HL-60 (cell line): Measurements from ENCODE around the gene EXOC4.

Source experiments
- POLR2AphosphoS5 ChIP-seq: IDR thresholded peaks from 2 replicates; pipeline ENCODE4 v1.6.1; 2012; ENCODE audit warnings: low read depth
- SPI1 ChIP-seq: IDR thresholded peaks from 2 replicates; pipeline ENCODE4 v1.6.1; 2012; ENCODE audit warnings: low read depth, mild to moderate bottlenecking, borderline replicate concordance
- TF ChIP-seq, protein P1 (sequence below): IDR thresholded peaks from one replicate; pipeline ENCODE4 v1.5.1; 2011; ENCODE audit warnings: low read length, control low read depth, inconsistent platforms; ENCODE audit not compliant: insufficient read depth
- TF ChIP-seq, protein P2 (sequence below): IDR thresholded peaks from 2 replicates; pipeline ENCODE4 v1.6.1; 2012; ENCODE audit warnings: low read depth; ENCODE audit not compliant: insufficient replicate concordance

DNA sequence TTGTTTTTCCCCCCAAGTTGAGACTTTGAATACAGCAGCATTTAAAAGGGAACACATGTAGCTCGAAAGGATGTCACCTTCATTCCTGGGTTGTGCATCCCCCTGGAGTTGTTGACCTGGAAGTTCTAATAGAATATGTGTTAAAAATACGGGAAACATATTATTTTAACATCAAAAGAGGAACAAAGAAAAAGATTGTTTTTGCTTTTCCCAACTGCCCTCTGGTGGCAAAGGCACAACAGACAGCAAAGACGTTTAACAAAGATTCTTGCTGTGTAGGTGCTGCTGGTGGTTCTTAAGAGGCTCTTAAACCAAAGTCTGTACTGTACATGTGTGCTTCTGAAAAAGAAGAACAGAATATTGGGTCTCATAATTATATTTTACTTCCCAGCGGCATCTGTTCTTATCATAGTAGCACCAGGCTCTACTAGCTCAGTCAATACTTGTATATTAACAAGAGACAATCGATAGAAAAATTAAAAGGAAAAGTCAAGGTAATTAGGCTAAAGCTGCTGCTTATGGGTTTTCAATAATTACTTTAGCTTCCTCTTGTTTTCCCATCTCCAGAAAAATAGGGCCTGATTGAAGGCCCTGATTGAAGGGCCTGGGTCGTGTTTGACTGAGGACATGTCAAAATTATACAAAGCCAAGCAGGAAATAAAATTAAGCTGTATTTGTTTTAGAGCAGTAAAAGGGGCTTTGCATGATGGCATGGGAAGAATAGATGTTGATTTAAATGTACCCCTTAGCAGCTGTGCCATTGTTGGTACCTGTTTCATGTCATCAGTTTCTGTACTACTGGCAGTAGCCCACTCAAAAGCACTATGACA is 490.0 kb downstream of the EXOC4 start:
- no peak for TF ChIP-seq POLR2AphosphoS5
- TF ChIP-seq, protein P1, sequence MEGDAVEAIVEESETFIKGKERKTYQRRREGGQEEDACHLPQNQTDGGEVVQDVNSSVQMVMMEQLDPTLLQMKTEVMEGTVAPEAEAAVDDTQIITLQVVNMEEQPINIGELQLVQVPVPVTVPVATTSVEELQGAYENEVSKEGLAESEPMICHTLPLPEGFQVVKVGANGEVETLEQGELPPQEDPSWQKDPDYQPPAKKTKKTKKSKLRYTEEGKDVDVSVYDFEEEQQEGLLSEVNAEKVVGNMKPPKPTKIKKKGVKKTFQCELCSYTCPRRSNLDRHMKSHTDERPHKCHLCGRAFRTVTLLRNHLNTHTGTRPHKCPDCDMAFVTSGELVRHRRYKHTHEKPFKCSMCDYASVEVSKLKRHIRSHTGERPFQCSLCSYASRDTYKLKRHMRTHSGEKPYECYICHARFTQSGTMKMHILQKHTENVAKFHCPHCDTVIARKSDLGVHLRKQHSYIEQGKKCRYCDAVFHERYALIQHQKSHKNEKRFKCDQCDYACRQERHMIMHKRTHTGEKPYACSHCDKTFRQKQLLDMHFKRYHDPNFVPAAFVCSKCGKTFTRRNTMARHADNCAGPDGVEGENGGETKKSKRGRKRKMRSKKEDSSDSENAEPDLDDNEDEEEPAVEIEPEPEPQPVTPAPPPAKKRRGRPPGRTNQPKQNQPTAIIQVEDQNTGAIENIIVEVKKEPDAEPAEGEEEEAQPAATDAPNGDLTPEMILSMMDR = peak; percentile 49
- peak; percentile 9; the same call in 1 of the 2 replicates for TF ChIP-seq SPI1
- TF ChIP-seq, protein P2, sequence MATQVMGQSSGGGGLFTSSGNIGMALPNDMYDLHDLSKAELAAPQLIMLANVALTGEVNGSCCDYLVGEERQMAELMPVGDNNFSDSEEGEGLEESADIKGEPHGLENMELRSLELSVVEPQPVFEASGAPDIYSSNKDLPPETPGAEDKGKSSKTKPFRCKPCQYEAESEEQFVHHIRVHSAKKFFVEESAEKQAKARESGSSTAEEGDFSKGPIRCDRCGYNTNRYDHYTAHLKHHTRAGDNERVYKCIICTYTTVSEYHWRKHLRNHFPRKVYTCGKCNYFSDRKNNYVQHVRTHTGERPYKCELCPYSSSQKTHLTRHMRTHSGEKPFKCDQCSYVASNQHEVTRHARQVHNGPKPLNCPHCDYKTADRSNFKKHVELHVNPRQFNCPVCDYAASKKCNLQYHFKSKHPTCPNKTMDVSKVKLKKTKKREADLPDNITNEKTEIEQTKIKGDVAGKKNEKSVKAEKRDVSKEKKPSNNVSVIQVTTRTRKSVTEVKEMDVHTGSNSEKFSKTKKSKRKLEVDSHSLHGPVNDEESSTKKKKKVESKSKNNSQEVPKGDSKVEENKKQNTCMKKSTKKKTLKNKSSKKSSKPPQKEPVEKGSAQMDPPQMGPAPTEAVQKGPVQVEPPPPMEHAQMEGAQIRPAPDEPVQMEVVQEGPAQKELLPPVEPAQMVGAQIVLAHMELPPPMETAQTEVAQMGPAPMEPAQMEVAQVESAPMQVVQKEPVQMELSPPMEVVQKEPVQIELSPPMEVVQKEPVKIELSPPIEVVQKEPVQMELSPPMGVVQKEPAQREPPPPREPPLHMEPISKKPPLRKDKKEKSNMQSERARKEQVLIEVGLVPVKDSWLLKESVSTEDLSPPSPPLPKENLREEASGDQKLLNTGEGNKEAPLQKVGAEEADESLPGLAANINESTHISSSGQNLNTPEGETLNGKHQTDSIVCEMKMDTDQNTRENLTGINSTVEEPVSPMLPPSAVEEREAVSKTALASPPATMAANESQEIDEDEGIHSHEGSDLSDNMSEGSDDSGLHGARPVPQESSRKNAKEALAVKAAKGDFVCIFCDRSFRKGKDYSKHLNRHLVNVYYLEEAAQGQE = no peak
